T-cell (primary cell): ENCODE results near the gene UPF1. TPM values are rescaled to one million over a fixed set of nuclear protein-coding genes. Genes with fewer than 3 reads are reported as not detected.
A peak's percentile ranks its signal among the peaks of the same experiment; 100 is the strongest.

Experiments used
- ATAC-seq, 4 experiments: fragments of 200-7000 bp in 3 of 4; fragments of 150-1000 bp in 1 of 4; cut with Tn5 transposase; replicated peaks in 1 of 4; 1 replicate in 3 of 4; 2 replicates in 1 of 4; pipeline ENCODE4 v1.10.0; 2021; ENCODE audit warnings: moderate library complexity in 3 of 4, mild to moderate bottlenecking in 2 of 4, moderate number of reproducible peaks in 1 of 4
- CTCF ChIA-PET, 2 donors: fragments of 300-600 bp; sonication (Branson Sonifier 250); formaldehyde crosslinking; loops; one replicate each; lab custom pipeline; 2022; ENCODE audit warnings: antibody characterized with exemption in 2 of 2; lab: Charles Lee
- POLR2A ChIA-PET, 2 donors: fragments of 300-600 bp; sonication (Branson Sonifier 250); formaldehyde crosslinking; loops; one replicate each; lab custom pipeline; 2022; ENCODE audit warnings: antibody characterized with exemption in 2 of 2; lab: Charles Lee
- DNase-seq, 35 experiments: peaks; one replicate each; pipeline versions ENCODE4 v3.0.0 to v3.0.0-alpha.2; 2013 to 2023
- H3K27ac ChIP-seq: one replicate; pipeline ENCODE4 v1.5.1; 2013; ENCODE audit warnings: low read length
- H3K27me3 ChIP-seq, 2 experiments: replicated peaks in 1 of 2; 1 replicate in 1 of 2; 2 replicates in 1 of 2; pipeline versions ENCODE4 v1.6.1 to v1.7.0; 2013; ENCODE audit warnings: low read length in 1 of 2, mixed read lengths in 1 of 2; ENCODE audit not compliant: control insufficient read depth in 2 of 2, insufficient read depth in 2 of 2; ENCODE audit errors: extremely low read depth in 1 of 2
- H3K36me3 ChIP-seq, 2 donors: 1 replicate in 1 of 2; 2 replicates in 1 of 2; pipeline versions ENCODE4 v1.6.1 to v1.7.0; 2013; ENCODE audit warnings: low read length in 1 of 2; ENCODE audit not compliant: control insufficient read depth in 2 of 2, insufficient read depth in 1 of 2; ENCODE audit errors: extremely low read depth in 1 of 2
- H3K4me1 ChIP-seq, 2 experiments: 1 replicate in 1 of 2; 2 replicates in 1 of 2; pipeline versions ENCODE4 v1.6.1 to v1.7.0; 2013; ENCODE audit warnings: low read length in 2 of 2, mixed read lengths in 1 of 2; ENCODE audit not compliant: insufficient read depth in 2 of 2, control insufficient read depth in 1 of 2; ENCODE audit errors: extremely low read depth in 1 of 2
- H3K4me3 ChIP-seq, 2 donors: 1 replicate in 1 of 2; 2 replicates in 1 of 2; pipeline versions ENCODE4 v1.5.1 to v1.7.0; 2013; ENCODE audit warnings: mild to moderate bottlenecking in 2 of 2, low read length in 1 of 2, moderate library complexity in 1 of 2; ENCODE audit not compliant: control insufficient read depth in 1 of 2; ENCODE audit errors: extremely low read depth in 1 of 2
- H3K9me3 ChIP-seq: 2 replicates; pipeline ENCODE4 v1.7.0; 2013
- H3K27ac Mint-ChIP-seq, 2 donors: one replicate each; pipeline ENCODE4 v1.8.0; 2020 to 2021; ENCODE audit warnings: mild to moderate bottlenecking in 2 of 2, mixed read lengths in 2 of 2
- H3K27me3 Mint-ChIP-seq, 2 donors: one replicate each; pipeline ENCODE4 v1.8.0; 2021 to 2022; ENCODE audit warnings: mixed read lengths in 2 of 2
- H3K36me3 Mint-ChIP-seq: one replicate; pipeline ENCODE4 v1.8.0; 2021; ENCODE audit warnings: mixed read lengths
- H3K4me1 Mint-ChIP-seq, 3 donors: one replicate each; pipeline ENCODE4 v1.8.0; 2020 to 2022; ENCODE audit warnings: mixed read lengths in 3 of 3, mild to moderate bottlenecking in 1 of 3
- H3K4me3 Mint-ChIP-seq, 3 donors: one replicate each; pipeline ENCODE4 v1.8.0; 2020 to 2022; ENCODE audit warnings: mild to moderate bottlenecking in 3 of 3, mixed read lengths in 3 of 3, moderate library complexity in 3 of 3
- H3K9me3 Mint-ChIP-seq, 3 donors: one replicate each; pipeline ENCODE4 v1.8.0; 2020 to 2022; ENCODE audit warnings: mixed read lengths in 3 of 3
- WGBS: methylation state at CpG from one replicate; pipeline ENCODE4 v1.1.5; 2013; ENCODE audit warnings: missing lambda C conversion rate; ENCODE audit not compliant: insufficient coverage; 5-methylcytosine and 5-hydroxymethylcytosine counted together
- total RNA-seq, 35 experiments: library from RNA in 6 of 35; stranded (reverse) in 6 of 35; fragments of 120-200 nt in 1 of 35; gene quantifications; one replicate each; pipeline versions ENCODE4 v1.2.1 to v1.2.4 and lab custom pipeline; 2013 to 2026

UPF1 gene
- total RNA-seq, 5 donors from 2014 or later (not counting 1 experiment from before 2014, with no cell fraction given), result 114 to 143 (median 127) TPM

DNA sequence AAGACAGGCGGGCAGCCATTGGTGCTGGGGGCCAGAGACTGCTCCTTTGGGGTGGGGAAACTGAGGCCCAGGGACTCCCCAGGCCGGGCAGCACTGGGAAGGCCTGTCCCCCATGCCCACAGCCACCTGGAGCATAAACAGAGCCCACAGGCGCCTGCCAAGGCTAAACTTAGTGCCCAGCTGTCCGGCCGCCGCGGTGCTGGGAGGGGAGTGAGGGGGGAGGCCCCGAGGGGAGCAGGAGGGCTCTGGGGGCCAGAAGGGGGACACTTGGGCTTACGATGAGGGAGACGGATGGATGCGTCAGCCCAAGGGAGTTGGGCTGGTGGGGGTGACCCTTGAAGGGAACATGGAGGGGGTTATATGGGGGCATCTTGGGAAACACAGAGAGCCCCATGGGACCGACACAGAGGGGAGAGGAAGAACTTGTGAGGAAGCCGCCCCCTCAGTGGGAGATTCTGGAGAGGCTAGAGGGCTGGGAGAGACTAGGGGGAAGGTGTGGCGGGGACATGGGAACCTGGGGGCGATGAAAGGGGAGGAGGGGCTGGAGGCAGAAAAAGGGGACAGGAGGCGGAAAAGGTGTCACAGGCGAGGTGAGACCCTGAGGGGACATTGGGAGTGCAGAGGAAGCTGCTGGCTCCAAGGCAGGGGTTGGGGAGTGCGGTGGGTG is 62.0 kb downstream of the UPF1 start:
- peaks cover 0 to 48% of the 10 kb centered on the region in 2 experiments for H3K27me3 ChIP-seq
- ChIA-PET POLR2A (no interaction called here), CTCF (no interaction called here)
- DNase-seq (no peak), ATAC-seq (no peak)
- H3K27ac ChIP-seq, result no peak overlapping the region
- WGBS, result 63% methylated on average over 7 of the region's 18 CpGs
- peaks cover 27 to 42% of the 10 kb centered on the region in 2 donors for H3K27me3 Mint-ChIP-seq
- no peaks in the 10 kb centered on the region for H3K36me3 Mint-ChIP-seq
- H3K4me3 ChIP-seq, result no peak overlapping the region
- H3K36me3 ChIP-seq, result peaks cover 0 to under 1% of the 10 kb centered on the region in 2 donors
- H3K4me1 ChIP-seq, result peaks cover 0 to 14% of the 10 kb centered on the region in 2 experiments
- no peak overlapping the region for H3K27ac Mint-ChIP-seq
- H3K9me3 Mint-ChIP-seq, result no peaks in the 10 kb centered on the region
- no peaks in the 10 kb centered on the region for H3K9me3 ChIP-seq
- peaks cover 5 to 14% (median 12%) of the 10 kb centered on the region in 3 donors for H3K4me1 Mint-ChIP-seq
- no peak overlapping the region for H3K4me3 Mint-ChIP-seq

DNA sequence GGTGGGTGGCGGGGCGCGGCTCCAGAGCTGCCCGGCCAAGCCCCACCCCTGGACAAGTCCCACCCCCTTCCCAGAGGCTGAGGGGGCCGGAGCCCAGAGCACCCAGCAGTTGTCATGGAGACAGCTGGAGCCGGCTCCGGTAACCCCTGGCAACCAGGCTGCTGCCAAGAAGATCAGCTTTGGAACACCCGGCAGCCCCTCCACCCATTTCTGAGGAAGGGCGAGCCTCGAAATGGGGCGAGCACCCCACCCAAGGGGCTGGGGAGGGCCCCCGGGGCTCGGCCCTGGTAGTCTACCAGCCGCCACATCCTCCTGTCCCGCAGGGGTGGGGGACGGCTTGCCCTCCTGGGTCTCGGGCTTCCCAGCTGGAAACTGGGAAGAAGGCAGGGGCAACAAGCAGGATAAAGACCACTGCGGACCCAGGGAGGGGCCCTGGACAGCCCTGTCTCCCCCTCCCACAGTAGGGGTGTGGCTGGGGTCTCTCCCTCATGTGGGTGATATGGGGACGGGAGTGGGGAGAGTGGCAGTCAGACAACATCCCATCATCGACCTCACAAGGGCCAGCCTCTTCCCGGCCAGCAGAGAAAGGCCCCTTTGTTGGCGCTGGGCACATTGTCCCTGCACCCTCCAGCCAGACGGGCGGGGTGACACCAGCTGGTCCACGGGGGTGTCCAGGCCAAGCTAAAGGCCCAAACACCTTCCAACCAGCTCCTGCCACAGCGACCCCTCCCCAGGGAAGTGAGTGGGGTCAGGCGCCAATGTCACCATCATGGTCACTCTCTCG is 62.7 kb downstream of the UPF1 start:
- Mint-ChIP-seq H3K36me3 (no peaks in the 10 kb centered on the region), H3K4me1 (peaks cover 5 to 14% (median 12%) of the 10 kb centered on the region in 3 donors), H3K27ac (no peak overlapping the region), H3K4me3 (peak overlapping the region in 1 of 3 donors; percentile 29), H3K27me3 (peaks cover 27 to 42% of the 10 kb centered on the region in 2 donors), H3K9me3 (no peaks in the 10 kb centered on the region)
- no peaks in the 10 kb centered on the region for H3K9me3 ChIP-seq
- no peak overlapping the region for H3K4me3 ChIP-seq
- no peak overlapping the region for H3K27ac ChIP-seq
- ChIA-PET CTCF (no interaction called here), POLR2A (no interaction called here)
- peaks cover 0 to 52% of the 10 kb centered on the region in 2 experiments for H3K27me3 ChIP-seq
- ATAC-seq (no peak), DNase-seq (no peak)
- WGBS, result 17% methylated on average over 18 of the region's 28 CpGs
- H3K4me1 ChIP-seq, result peaks cover 0 to 14% of the 10 kb centered on the region in 2 experiments
- H3K36me3 ChIP-seq, result peaks cover 0 to 7% of the 10 kb centered on the region in 2 donors

DNA sequence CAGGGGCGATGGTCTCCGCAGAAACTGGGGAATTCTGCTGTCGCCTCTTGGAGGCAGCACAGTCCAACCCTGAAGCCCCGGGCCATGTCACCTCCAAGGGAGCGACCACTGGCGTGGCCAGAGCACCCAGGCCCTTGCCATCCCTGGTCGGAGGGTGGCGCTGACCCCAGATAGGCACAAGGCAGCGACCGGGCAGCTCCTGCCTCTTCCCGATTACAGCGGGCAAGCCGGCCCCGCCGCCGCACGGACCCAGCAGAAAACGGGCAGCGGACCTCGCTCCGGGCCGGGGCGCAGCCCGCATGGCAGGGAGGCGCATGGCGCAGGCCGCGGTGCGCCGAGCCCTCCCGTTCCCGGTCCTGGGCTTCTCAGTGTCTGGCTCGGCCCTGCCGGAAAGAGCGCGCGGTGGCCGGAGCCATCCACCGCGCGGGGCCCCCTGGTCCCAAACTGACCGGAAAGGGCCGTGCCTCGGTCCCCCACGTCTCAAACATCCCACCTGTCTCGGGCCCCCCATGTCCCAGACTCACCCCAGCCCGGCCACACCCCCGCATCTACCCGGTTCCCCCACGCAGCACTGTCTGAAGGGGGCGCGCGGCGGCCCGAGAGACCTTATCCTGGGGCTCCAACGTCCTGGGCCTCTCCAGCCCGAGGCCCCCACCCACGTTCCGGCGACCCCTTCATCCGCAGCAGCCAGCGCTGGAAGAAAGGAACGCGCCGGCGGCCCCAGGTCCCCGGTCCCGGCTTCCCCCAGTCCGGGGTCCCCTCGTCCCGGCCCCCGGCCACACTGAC is 63.5 kb downstream of the UPF1 start:
- POLR2A ChIA-PET, result no interaction called here
- H3K27me3 Mint-ChIP-seq, result peaks cover 20 to 38% of the 10 kb centered on the region in 2 donors
- H3K9me3 ChIP-seq, result no peaks in the 10 kb centered on the region
- no peak overlapping the region for H3K27ac ChIP-seq
- no peak overlapping the region for H3K27ac Mint-ChIP-seq
- H3K4me1 Mint-ChIP-seq, result peaks cover 5 to 14% (median 12%) of the 10 kb centered on the region in 3 donors
- peaks cover 0 to 53% of the 10 kb centered on the region in 2 experiments for H3K27me3 ChIP-seq
- CTCF ChIA-PET, result no interaction called here
- DNase-seq, result no peak
- WGBS, result 2% methylated on average over 72 of the region's 72 CpGs
- H3K36me3 Mint-ChIP-seq, result no peaks in the 10 kb centered on the region
- H3K4me1 ChIP-seq, result peaks cover 0 to 14% of the 10 kb centered on the region in 2 experiments
- peaks cover 4 to 15% of the 10 kb centered on the region in 2 donors for H3K36me3 ChIP-seq
- peak overlapping the region in 1 of 2 donors; percentile 30 for H3K4me3 ChIP-seq
- no peak for ATAC-seq
- H3K4me3 Mint-ChIP-seq, result peak overlapping the region in 2 of 3 donors; percentile 9 to 29
- H3K9me3 Mint-ChIP-seq, result no peaks in the 10 kb centered on the region

DNA sequence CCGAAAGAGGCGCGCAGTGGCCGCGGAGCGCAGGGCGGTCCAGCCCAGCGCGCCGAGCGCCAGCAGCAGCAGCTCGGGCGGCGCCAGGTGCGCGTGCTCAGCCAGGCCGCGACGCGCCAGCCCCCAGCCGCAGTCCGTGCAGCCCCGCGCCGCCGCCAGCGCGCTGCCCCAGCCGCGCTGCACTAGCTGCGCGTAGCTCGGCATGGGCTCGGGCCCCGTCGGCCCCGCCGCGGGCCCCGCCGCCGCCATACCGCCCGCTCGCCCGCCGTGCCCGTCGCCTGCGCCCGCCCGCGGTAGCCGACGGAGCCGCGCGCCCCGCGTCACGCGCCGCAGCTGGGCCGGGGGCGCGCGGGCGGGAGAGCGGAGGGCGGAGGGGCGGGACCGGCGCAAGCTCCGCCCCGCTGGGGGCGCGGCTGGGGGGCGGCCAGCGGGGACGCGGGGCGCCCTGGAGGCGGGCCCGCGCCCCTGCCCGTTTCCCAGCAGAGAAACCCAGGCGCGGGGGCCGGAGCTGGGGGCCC is 64.1 kb downstream of the UPF1 start, which contains the start of gene CERS1:
TSS of gene CERS1 (minus strand) at position 335 of the 518 bp plus-strand sequence. CDS start at position 249, 86 bp downstream.
- H3K27ac ChIP-seq, result no peak within 1 kb of the TSS
- Mint-ChIP-seq H3K4me1 (peaks cover 5 to 14% (median 12%) of the 10 kb centered on the region in 3 donors), H3K27ac (no peak within 1 kb of the TSS), H3K27me3 (peaks cover 20 to 38% of the 10 kb centered on the region in 2 donors), H3K36me3 (peaks cover 4% of the 10 kb centered on the region), H3K9me3 (no peaks in the 10 kb centered on the region), H3K4me3 (peak within 1 kb of the TSS; percentile 71 to 77 (median 72))
- H3K9me3 ChIP-seq, result no peaks in the 10 kb centered on the region
- no peak for DNase-seq
- 2% methylated on average over 89 of the region's 89 CpGs for WGBS
- POLR2A ChIA-PET, result no interaction called here
- peaks cover 11 to 21% of the 10 kb centered on the region in 2 donors for H3K36me3 ChIP-seq
- CTCF ChIA-PET, result no interaction called here
- H3K4me3 ChIP-seq, result peak within 1 kb of the TSS in 1 of 2 donors; percentile 30
- ATAC-seq, result peak in 3 of 4 experiments; percentile 11 to 23 (median 15)
- peaks cover 0 to 60% of the 10 kb centered on the region in 2 experiments for H3K27me3 ChIP-seq
- H3K4me1 ChIP-seq, result peaks cover 0 to 14% of the 10 kb centered on the region in 2 experiments

DNA sequence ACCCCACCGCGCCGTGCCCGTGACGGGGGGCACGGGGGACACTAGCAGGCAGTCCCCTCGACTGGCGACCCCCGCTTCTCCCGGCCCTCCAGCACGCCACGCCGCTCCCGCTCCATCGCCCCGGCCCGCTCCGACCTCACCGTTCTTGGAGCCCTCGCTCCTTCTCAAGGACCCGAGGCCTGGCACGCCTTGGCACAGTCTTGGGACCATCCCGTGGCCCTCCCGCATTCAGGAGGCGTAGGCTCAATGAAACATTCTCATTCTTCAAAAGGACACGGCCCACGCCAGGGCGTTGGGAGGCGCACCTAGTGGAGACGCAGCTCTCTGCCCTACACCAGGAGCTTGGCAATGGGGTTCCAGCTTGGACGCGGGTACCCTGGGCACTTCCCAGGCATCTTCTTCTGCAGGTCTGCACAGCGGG is 64.7 kb downstream of the UPF1 start:
- Mint-ChIP-seq H3K27ac (no peak overlapping the region), H3K36me3 (peaks cover 7% of the 10 kb centered on the region), H3K9me3 (no peaks in the 10 kb centered on the region), H3K4me1 (peaks cover 5 to 14% (median 12%) of the 10 kb centered on the region in 3 donors), H3K27me3 (peaks cover 20 to 38% of the 10 kb centered on the region in 2 donors), H3K4me3 (peak overlapping the region; percentile 71 to 77 (median 72))
- CTCF ChIA-PET, result no interaction called here
- peaks cover 12 to 26% of the 10 kb centered on the region in 2 donors for H3K36me3 ChIP-seq
- POLR2A ChIA-PET, result no interaction called here
- DNase-seq (no peak), ATAC-seq (peak in 3 of 4 experiments; percentile 12 to 21 (median 15))
- H3K9me3 ChIP-seq, result no peaks in the 10 kb centered on the region
- H3K4me1 ChIP-seq, result peaks cover 0 to 14% of the 10 kb centered on the region in 2 experiments
- no peak overlapping the region for H3K4me3 ChIP-seq
- H3K27me3 ChIP-seq, result peaks cover 0 to 60% of the 10 kb centered on the region in 2 experiments
- no peak overlapping the region for H3K27ac ChIP-seq
- 22% methylated on average over 26 of the region's 33 CpGs for WGBS
